Neutrophil (primary cell): ENCODE results near the gene OPALIN.

Source experiments
- H3K27ac ChIP-seq: fragments of 200-600 bp; sonication (generic); 2 replicates; pipeline ENCODE4 v1.5.1; 2016; ENCODE audit warnings: mild to moderate bottlenecking, moderate library complexity
- H3K27me3 ChIP-seq: fragments of 200-600 bp; sonication (generic); 2 replicates; pipeline ENCODE4 v1.6.0; 2016; ENCODE audit warnings: mild to moderate bottlenecking
- H3K36me3 ChIP-seq: fragments of 200-600 bp; sonication (generic); 2 replicates; pipeline ENCODE4 v1.5.1; 2017
- H3K4me1 ChIP-seq, 2 experiments: fragments of 200-600 bp in 1 of 2; sonication (generic) in 1 of 2; 1 replicate in 1 of 2; 2 replicates in 1 of 2; pipeline versions ENCODE4 v1.5.1 to v1.6.1; 2013 to 2016; ENCODE audit warnings: low read depth in 1 of 2, low read length in 1 of 2, mild to moderate bottlenecking in 1 of 2, moderate library complexity in 1 of 2; ENCODE audit not compliant: control insufficient read depth in 1 of 2, insufficient read depth in 1 of 2
- H3K4me3 ChIP-seq, 2 experiments: fragments of 200-600 bp in 1 of 2; sonication (generic) in 1 of 2; 1 replicate in 1 of 2; 2 replicates in 1 of 2; pipeline ENCODE4 v1.5.1; 2013 to 2016; ENCODE audit warnings: low read depth in 1 of 2, low read length in 1 of 2, mild to moderate bottlenecking in 1 of 2, moderate library complexity in 1 of 2
- H3K9me3 ChIP-seq: fragments of 200-600 bp; sonication (generic); 2 replicates; pipeline ENCODE4 v1.5.1; 2016
- TF ChIP-seq, protein P1 (sequence below): fragments of 200-600 bp; sonication (generic); IDR thresholded peaks from 2 replicates; pipeline ENCODE4 v1.5.1; 2016; ENCODE audit warnings: antibody characterized with exemption

OPALIN gene

DNA sequence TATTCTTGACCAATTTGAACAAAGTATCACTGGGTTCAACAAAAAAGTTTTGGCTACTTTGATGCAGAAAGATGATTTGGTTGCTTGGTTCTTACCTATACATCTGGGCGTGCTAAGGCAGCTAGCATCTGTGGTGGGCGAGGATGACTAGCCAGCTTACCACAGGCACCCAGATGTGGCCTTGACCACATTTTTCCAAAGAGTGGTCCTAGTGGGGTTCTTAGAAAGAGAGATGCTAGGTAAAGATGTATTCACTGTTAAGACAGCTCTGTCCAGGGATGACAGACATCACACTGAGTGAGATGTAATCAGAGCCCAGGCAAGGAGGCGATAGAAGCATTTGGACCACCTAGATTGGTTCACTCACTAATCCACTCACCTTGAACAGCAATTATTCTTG, 53.8 kb downstream of the OPALIN start:
- peaks cover 0 to 12% of the 10 kb centered on the region in 2 experiments for H3K4me1 ChIP-seq
- no peak overlapping the region for H3K4me3 ChIP-seq
- TF ChIP-seq, protein P1, sequence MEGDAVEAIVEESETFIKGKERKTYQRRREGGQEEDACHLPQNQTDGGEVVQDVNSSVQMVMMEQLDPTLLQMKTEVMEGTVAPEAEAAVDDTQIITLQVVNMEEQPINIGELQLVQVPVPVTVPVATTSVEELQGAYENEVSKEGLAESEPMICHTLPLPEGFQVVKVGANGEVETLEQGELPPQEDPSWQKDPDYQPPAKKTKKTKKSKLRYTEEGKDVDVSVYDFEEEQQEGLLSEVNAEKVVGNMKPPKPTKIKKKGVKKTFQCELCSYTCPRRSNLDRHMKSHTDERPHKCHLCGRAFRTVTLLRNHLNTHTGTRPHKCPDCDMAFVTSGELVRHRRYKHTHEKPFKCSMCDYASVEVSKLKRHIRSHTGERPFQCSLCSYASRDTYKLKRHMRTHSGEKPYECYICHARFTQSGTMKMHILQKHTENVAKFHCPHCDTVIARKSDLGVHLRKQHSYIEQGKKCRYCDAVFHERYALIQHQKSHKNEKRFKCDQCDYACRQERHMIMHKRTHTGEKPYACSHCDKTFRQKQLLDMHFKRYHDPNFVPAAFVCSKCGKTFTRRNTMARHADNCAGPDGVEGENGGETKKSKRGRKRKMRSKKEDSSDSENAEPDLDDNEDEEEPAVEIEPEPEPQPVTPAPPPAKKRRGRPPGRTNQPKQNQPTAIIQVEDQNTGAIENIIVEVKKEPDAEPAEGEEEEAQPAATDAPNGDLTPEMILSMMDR: no peak
- no peaks in the 10 kb centered on the region for H3K27me3 ChIP-seq
- H3K36me3 ChIP-seq: no peaks in the 10 kb centered on the region
- H3K27ac ChIP-seq: no peak overlapping the region
- H3K9me3 ChIP-seq: no peaks in the 10 kb centered on the region

DNA sequence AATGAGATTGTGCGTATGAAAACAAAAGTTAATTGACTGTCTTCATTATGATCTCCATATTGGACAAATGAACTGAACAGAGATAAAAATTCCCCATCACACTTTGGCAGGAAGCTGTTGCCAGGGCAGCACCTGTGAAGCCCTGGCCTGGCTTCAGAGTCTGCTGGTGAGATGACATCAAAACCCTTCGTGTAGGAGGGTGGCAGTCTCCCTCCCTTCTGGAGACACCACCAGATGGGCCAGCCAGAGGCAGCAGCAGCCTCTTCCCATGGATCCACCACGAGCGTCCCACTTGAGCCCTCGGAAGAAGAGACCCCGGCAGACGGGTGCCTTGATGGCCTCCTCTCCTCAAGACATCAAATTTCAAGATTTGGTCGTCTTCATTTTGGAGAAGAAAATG, 54.6 kb downstream of the OPALIN start, which contains the start of gene DNTT:
DNTT (plus strand) TSS at position 205 of the 400 bp plus-strand sequence; CDS start at position 269, 64 bp downstream.
- Histone ChIP-seq H3K27ac (no peak within 1 kb of the TSS), H3K4me1 (peaks cover 0 to 12% of the 10 kb centered on the region in 2 experiments), H3K36me3 (no peaks in the 10 kb centered on the region), H3K4me3 (no peak within 1 kb of the TSS), H3K27me3 (no peaks in the 10 kb centered on the region), H3K9me3 (no peaks in the 10 kb centered on the region)
- TF ChIP-seq, protein P1: no peak

DNA sequence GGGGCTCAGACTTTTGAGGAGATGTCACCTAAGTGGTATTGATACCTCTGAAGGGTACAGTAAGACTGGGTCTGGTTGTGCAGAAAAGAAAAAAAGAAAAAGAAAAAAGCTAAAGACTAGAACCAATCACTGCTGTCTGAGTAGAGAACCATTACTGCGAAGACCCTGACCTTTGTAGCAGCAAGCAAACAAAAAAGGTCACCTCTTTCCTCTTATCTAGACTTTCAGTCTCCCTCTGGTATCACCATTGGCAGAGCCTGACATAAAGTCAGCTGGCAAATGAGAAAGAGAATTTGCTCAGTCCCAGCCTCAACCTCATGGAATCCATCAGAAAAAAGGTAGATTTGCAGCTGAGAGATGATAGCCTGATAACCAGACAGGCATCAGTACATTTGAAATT, 57.2 kb downstream of the OPALIN start:
- Histone ChIP-seq H3K27ac (no peak overlapping the region), H3K36me3 (no peaks in the 10 kb centered on the region), H3K4me3 (no peak overlapping the region), H3K9me3 (no peaks in the 10 kb centered on the region), H3K27me3 (no peaks in the 10 kb centered on the region), H3K4me1 (peaks cover 0 to 5% of the 10 kb centered on the region in 2 experiments)
- TF ChIP-seq, protein P1: no peak

DNA sequence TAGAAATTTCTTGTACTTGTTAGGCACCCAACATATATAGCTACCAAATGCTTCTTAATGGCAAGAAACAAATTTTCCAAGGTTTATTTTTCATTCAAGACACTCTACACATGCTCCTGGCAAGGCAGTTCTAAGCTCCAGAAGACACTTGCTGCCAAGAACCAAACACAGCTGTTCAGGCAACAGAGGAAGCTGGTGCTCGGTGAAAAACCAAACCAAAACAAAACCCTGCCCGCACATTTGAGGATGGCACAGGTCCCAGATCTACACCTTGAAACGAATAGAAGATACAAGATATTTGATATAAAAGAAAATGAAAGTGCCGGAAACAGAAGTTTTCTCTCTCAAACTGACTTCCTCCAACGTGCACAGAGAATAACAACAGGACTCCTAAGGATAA, 59.4 kb downstream of the OPALIN start:
- H3K9me3 ChIP-seq: no peaks in the 10 kb centered on the region
- no peak overlapping the region for H3K27ac ChIP-seq
- no peaks in the 10 kb centered on the region for H3K4me1 ChIP-seq
- H3K27me3 ChIP-seq: no peaks in the 10 kb centered on the region
- H3K4me3 ChIP-seq: no peak overlapping the region
- TF ChIP-seq, protein P1: no peak
- H3K36me3 ChIP-seq: no peaks in the 10 kb centered on the region

DNA sequence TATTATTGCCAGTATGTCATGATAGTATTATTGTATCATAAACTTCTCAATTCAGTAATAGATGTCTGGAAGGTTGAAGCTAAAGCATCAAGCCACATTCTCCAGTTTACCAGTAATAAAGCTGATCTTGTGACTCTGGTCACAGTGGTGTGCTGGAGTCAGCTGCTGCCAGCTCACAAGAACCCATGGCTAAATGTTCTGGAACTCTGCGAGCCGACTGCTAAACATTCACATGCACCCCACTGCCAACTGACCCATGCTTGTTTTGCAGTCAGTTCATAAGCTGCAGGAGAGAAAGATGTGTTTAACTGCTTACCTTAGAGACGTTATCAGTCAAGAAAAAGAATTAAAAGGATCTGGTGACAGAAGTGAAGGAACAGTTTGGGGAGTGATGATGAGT, 60.4 kb downstream of the OPALIN start:
- Histone ChIP-seq H3K27ac (no peak overlapping the region), H3K27me3 (no peaks in the 10 kb centered on the region), H3K4me3 (no peak overlapping the region), H3K9me3 (no peaks in the 10 kb centered on the region), H3K36me3 (no peaks in the 10 kb centered on the region), H3K4me1 (no peaks in the 10 kb centered on the region)
- TF ChIP-seq, protein P1: no peak

DNA sequence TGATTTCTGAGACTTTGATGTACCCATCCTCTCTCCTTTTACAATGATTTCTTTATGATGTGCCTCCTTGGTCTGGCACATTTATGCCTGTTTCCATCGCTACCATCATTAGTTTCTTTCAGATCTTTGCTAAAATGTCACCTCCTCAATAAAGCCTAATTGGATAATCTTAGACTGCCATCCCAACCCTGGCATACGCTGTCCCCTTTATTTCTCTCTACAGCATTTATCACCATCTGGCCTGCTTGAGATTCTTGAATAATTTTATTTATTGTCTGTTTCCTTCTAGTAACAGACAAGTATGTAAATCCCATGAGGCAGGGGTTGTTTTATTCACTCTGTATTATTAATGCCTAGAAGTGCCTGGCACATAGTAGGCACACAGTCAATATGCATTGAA, 61.3 kb downstream of the OPALIN start:
- Histone ChIP-seq H3K36me3 (no peaks in the 10 kb centered on the region), H3K27me3 (no peaks in the 10 kb centered on the region), H3K27ac (no peak overlapping the region), H3K9me3 (no peaks in the 10 kb centered on the region), H3K4me1 (no peaks in the 10 kb centered on the region), H3K4me3 (no peak overlapping the region)
- TF ChIP-seq, protein P1: no peak
